Keratinocyte (primary cell): ENCODE data around the gene RIPK1. TPM values are rescaled to one million over a fixed set of nuclear protein-coding genes. Genes with fewer than 3 reads are reported as not detected.
"Not testable (repeated sequence)": the region's sequence is repeated elsewhere in the genome, so short reads cannot be mapped to it uniquely, and the experiment has no call there.

Experiments
- DNase-seq: peaks from one replicate; pipeline ENCODE4 v3.0.0-alpha.2; 2011; ENCODE audit warnings: low read depth, missing footprints, low spot score
- FAIRE-seq: peaks from 2 replicates; lab custom pipeline; 2011; peaks lifted over from hg19 to GRCh38; lab: Jason Lieb, UNC
- H2AFZ ChIP-seq: 2 replicates; pipeline ENCODE4 v1.6.0; 2012; ENCODE audit warnings: low read length, control low read depth, inconsistent platforms; ENCODE audit not compliant: control insufficient read depth
- H3K27ac ChIP-seq: 2 replicates; pipeline ENCODE4 v1.5.1; 2011; ENCODE audit warnings: low read length; ENCODE audit not compliant: control insufficient read depth, insufficient read depth
- H3K27me3 ChIP-seq: 3 replicates; pipeline ENCODE4 v1.6.0; 2011; ENCODE audit warnings: low read length; ENCODE audit not compliant: control insufficient read depth, insufficient read depth; ENCODE audit errors: extremely low read depth
- H3K36me3 ChIP-seq, 2 experiments: 2 replicates in 1 of 2; 3 replicates in 1 of 2; pipeline ENCODE4 v1.5.1; 2011; ENCODE audit warnings: low read length in 2 of 2, mild to moderate bottlenecking in 1 of 2; ENCODE audit not compliant: control insufficient read depth in 2 of 2, insufficient read depth in 2 of 2; ENCODE audit errors: extremely low read depth in 1 of 2
- H3K4me1 ChIP-seq: 3 replicates; pipeline ENCODE4 v1.5.1; 2011; ENCODE audit warnings: low read length; ENCODE audit not compliant: control insufficient read depth, insufficient read depth; ENCODE audit errors: extremely low read depth
- H3K4me2 ChIP-seq: 3 replicates; pipeline ENCODE4 v1.6.0; 2011; ENCODE audit warnings: low read depth, low read length; ENCODE audit not compliant: control insufficient read depth, insufficient read depth; ENCODE audit errors: extremely low read depth
- H3K4me3 ChIP-seq, 3 experiments: fragments of 200-600 bp in 1 of 3; sonication (generic) in 1 of 3; 2 replicates in 2 of 3; 3 replicates in 1 of 3; pipeline ENCODE4 v1.5.1; 2011 to 2016; ENCODE audit warnings: low read length in 3 of 3, mild to moderate bottlenecking in 3 of 3, control low read depth in 2 of 3, inconsistent platforms in 1 of 3, low read depth in 1 of 3, mixed read lengths in 1 of 3, mixed run types in 1 of 3, moderate library complexity in 1 of 3; ENCODE audit not compliant: control insufficient read depth in 2 of 3, insufficient read depth in 2 of 3; ENCODE audit errors: extremely low read depth in 1 of 3
- H3K79me2 ChIP-seq: 2 replicates; pipeline ENCODE4 v1.6.0; 2012; ENCODE audit warnings: low read length; ENCODE audit not compliant: control insufficient read depth, insufficient read depth
- H3K9ac ChIP-seq: 3 replicates; pipeline ENCODE4 v1.6.0; 2011; ENCODE audit warnings: low read length; ENCODE audit not compliant: control insufficient read depth, insufficient read depth; ENCODE audit errors: extremely low read depth
- H3K9me1 ChIP-seq: 3 replicates; pipeline ENCODE4 v1.6.0; 2011; ENCODE audit warnings: low read length; ENCODE audit not compliant: control insufficient read depth, insufficient read depth; ENCODE audit errors: extremely low read depth
- H3K9me3 ChIP-seq: 2 replicates; pipeline ENCODE4 v1.5.1; 2012; ENCODE audit warnings: low read depth, low read length; ENCODE audit not compliant: control insufficient read depth
- H4K20me1 ChIP-seq: 3 replicates; pipeline ENCODE4 v1.6.0; 2011; ENCODE audit warnings: low read length; ENCODE audit not compliant: control insufficient read depth, insufficient read depth; ENCODE audit errors: extremely low read depth
- EZH2 ChIP-seq: IDR thresholded peaks from one replicate; pipeline ENCODE4 v1.6.1; 2012; ENCODE audit warnings: inconsistent platforms, mild to moderate bottlenecking, low read length, moderate library complexity
- dilution Hi-C: fragments of 300-500 bp; cut with MboI; formaldehyde crosslinking; loops from one replicate; pipeline ENCODE4 v1.7.0; 2020; ENCODE audit warnings: low sequenced_read_pairs; ENCODE audit not compliant: extremely low pct_ligation_motif_present
- polyA plus RNA-seq, 5 experiments: library from polyadenylated mRNA; depleted of rRNA in 3 of 5; stranded (reverse) in 3 of 5; stranded (forward) in 1 of 5; unstranded in 1 of 5; fragments of >200 nt; gene quantifications; 1 replicate in 1 of 5; 2 replicates in 3 of 5; 3 replicates in 1 of 5; pipeline versions ENCODE4 v1.2.1 to v1.2.3, GENCODE V29; 2011 to 2012; ENCODE audit warnings: missing spikeins in 2 of 5, low read depth in 1 of 5, low replicate concordance in 1 of 5
- TF ChIP-seq, protein P1 (sequence below), 3 experiments: IDR thresholded peaks in 1 of 3; conservative IDR thresholded peaks in 1 of 3; optimal IDR thresholded peaks in 1 of 3; 2 replicates in 2 of 3; 3 replicates in 1 of 3; pipeline versions ENCODE3 to v1.5.1; 2011; ENCODE audit warnings: low read length in 3 of 3, mild to moderate bottlenecking in 3 of 3, moderate library complexity in 2 of 3, control low read depth in 1 of 3, inconsistent platforms in 1 of 3; ENCODE audit not compliant: insufficient read depth in 2 of 3; ENCODE audit errors: extremely low read depth in 1 of 3

Gene RIPK1
- polyA plus RNA-seq, 1 donor (not counting 4 experiments of a cell fraction or from before 2014, with no cell fraction given) = 13.8 TPM

GRCh38 chr6:3055158-3055499 is 13.2 kb upstream of the RIPK1 start:
- H2AFZ ChIP-seq, H3K4me1 ChIP-seq, H3K79me2 ChIP-seq, H3K36me3 ChIP-seq, H3K9me3 ChIP-seq, H3K4me2 ChIP-seq, H3K4me3 ChIP-seq, H3K9ac ChIP-seq, FAIRE-seq, DNase-seq, H3K9me1 ChIP-seq, H3K27ac ChIP-seq, H3K27me3 ChIP-seq, H4K20me1 ChIP-seq, dilution Hi-C loops: not testable (repeated sequence)

GRCh38 chr6:3057063-3057770 is 11.1 kb upstream of the RIPK1 start:
- Histone ChIP-seq H3K27me3 (peaks cover 7% of the 10 kb centered on the region), H3K79me2 (no peaks in the 10 kb centered on the region), H3K9ac (no peak overlapping the region), H3K27ac (no peak overlapping the region), H4K20me1 (no peaks in the 10 kb centered on the region), H3K4me3 (no peak overlapping the region), H2AFZ (no peak overlapping the region), H3K36me3 (no peaks in the 10 kb centered on the region), H3K9me3 (no peaks in the 10 kb centered on the region), H3K9me1 (no peaks in the 10 kb centered on the region), H3K4me1 (peaks cover 12% of the 10 kb centered on the region), H3K4me2 (no peak overlapping the region)
- no peak for TF ChIP-seq EZH2
- TF ChIP-seq, protein P1, sequence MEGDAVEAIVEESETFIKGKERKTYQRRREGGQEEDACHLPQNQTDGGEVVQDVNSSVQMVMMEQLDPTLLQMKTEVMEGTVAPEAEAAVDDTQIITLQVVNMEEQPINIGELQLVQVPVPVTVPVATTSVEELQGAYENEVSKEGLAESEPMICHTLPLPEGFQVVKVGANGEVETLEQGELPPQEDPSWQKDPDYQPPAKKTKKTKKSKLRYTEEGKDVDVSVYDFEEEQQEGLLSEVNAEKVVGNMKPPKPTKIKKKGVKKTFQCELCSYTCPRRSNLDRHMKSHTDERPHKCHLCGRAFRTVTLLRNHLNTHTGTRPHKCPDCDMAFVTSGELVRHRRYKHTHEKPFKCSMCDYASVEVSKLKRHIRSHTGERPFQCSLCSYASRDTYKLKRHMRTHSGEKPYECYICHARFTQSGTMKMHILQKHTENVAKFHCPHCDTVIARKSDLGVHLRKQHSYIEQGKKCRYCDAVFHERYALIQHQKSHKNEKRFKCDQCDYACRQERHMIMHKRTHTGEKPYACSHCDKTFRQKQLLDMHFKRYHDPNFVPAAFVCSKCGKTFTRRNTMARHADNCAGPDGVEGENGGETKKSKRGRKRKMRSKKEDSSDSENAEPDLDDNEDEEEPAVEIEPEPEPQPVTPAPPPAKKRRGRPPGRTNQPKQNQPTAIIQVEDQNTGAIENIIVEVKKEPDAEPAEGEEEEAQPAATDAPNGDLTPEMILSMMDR (optimal IDR thresholded peaks at IDR 0.05 in 1 of 3, IDR thresholded peaks at IDR 0.05 in 1 of 3, conservative IDR thresholded peaks at IDR 0.05 in 1 of 3; ENCODE audit: extremely low read depth in 1 of 3, insufficient read depth in 2 of 3, low read length in 3 of 3) = no peak
- no peak for DNase-seq
- dilution Hi-C loops = no loop called here
- no peak for FAIRE-seq

GRCh38 chr6:3058957-3059356 is 9.3 kb upstream of the RIPK1 start:
- dilution Hi-C loops = no loop called here
- H3K4me2 ChIP-seq = no peak overlapping the region
- FAIRE-seq = no peak
- H2AFZ ChIP-seq = no peak overlapping the region
- H3K79me2 ChIP-seq = no peaks in the 10 kb centered on the region
- no peak overlapping the region for H3K9ac ChIP-seq
- H3K4me3 ChIP-seq = no peak overlapping the region
- peaks cover 7% of the 10 kb centered on the region for H3K27me3 ChIP-seq
- no peak for DNase-seq
- no peaks in the 10 kb centered on the region for H3K36me3 ChIP-seq
- H3K9me3 ChIP-seq = no peaks in the 10 kb centered on the region
- no peaks in the 10 kb centered on the region for H4K20me1 ChIP-seq
- H3K9me1 ChIP-seq = no peaks in the 10 kb centered on the region
- peaks cover 9% of the 10 kb centered on the region for H3K4me1 ChIP-seq
- H3K27ac ChIP-seq = no peak overlapping the region
- TF ChIP-seq, protein P1 (optimal IDR thresholded peaks at IDR 0.05 in 1 of 3, IDR thresholded peaks at IDR 0.05 in 1 of 3, conservative IDR thresholded peaks at IDR 0.05 in 1 of 3; ENCODE audit: extremely low read depth in 1 of 3, insufficient read depth in 2 of 3, low read length in 3 of 3) = no peak
- no peak for TF ChIP-seq EZH2

GRCh38 chr6:3060092-3060491 is 8.2 kb upstream of the RIPK1 start:
- dilution Hi-C loops, H3K9me3 ChIP-seq: not testable (repeated sequence)

More at GRCh38 chr6:3060092-3060491, 8.2 kb upstream of the RIPK1 start:
- not testable (repeated sequence) for FAIRE-seq, H3K36me3 ChIP-seq, H3K9me1 ChIP-seq, H3K27me3 ChIP-seq, H3K4me2 ChIP-seq, H3K4me3 ChIP-seq, H4K20me1 ChIP-seq, H3K9ac ChIP-seq, H2AFZ ChIP-seq, DNase-seq, H3K79me2 ChIP-seq, H3K27ac ChIP-seq, H3K4me1 ChIP-seq
